GM06990 (cell line): ENCODE results near the gene SMIM38.

Source experiments
- DNase-seq: peaks from one replicate; pipeline ENCODE4 v3.0.0-alpha.2; 2011; ENCODE audit not compliant: insufficient read length; ENCODE audit errors: extremely low read depth
- H3K27me3 ChIP-seq: replicated peaks from 2 replicates; pipeline ENCODE4 v1.6.0; 2011; ENCODE audit warnings: low read length; ENCODE audit not compliant: control insufficient read depth, insufficient read depth
- H3K36me3 ChIP-seq: 2 replicates; pipeline ENCODE4 v1.5.1; 2011; ENCODE audit warnings: low read length; ENCODE audit not compliant: control insufficient read depth, insufficient read depth
- H3K4me3 ChIP-seq: replicated peaks from 2 replicates; pipeline ENCODE4 v1.5.1; 2011; ENCODE audit warnings: low read depth, mild to moderate bottlenecking, control low read depth, low read length
- TF ChIP-seq, protein P1 (sequence below): IDR thresholded peaks from 2 replicates; pipeline ENCODE4 v1.5.1; 2011; ENCODE audit warnings: low read length, control low read depth, mild to moderate bottlenecking, inconsistent platforms; ENCODE audit not compliant: insufficient read depth, poor library complexity, severe bottlenecking

The SMIM38 gene

DNA sequence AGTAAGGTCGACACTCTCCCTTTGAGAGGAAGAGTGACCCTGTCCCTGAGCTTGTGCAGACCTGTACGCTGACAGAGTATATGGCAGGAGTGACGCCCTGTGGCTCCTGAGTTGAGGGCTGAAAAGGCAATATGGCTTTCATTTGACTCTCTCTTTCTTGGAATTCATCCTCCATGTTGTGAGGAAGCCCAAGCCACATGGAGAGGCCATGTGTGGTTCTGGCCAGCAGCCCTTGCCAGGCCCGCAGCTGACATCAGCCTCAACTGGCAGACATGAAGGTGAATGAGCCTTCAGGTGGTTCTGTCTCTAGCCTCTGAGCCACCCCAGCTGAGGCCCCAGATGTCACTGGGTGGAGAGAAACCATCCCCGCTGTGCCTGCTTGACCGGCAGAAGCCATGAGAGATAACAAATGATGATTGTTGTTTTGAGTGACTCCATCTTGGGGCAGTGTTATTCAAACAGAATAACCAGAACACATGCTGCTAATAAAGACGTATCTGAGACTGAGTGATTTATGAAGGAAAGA, 31.9 kb downstream of the SMIM38 start:
- Histone ChIP-seq H3K4me3 (no peak overlapping the region), H3K36me3 (no peaks in the 10 kb centered on the region), H3K27me3 (no peaks in the 10 kb centered on the region)
- no peak for DNase-seq
- TF ChIP-seq, protein P1, sequence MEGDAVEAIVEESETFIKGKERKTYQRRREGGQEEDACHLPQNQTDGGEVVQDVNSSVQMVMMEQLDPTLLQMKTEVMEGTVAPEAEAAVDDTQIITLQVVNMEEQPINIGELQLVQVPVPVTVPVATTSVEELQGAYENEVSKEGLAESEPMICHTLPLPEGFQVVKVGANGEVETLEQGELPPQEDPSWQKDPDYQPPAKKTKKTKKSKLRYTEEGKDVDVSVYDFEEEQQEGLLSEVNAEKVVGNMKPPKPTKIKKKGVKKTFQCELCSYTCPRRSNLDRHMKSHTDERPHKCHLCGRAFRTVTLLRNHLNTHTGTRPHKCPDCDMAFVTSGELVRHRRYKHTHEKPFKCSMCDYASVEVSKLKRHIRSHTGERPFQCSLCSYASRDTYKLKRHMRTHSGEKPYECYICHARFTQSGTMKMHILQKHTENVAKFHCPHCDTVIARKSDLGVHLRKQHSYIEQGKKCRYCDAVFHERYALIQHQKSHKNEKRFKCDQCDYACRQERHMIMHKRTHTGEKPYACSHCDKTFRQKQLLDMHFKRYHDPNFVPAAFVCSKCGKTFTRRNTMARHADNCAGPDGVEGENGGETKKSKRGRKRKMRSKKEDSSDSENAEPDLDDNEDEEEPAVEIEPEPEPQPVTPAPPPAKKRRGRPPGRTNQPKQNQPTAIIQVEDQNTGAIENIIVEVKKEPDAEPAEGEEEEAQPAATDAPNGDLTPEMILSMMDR = no peak

DNA sequence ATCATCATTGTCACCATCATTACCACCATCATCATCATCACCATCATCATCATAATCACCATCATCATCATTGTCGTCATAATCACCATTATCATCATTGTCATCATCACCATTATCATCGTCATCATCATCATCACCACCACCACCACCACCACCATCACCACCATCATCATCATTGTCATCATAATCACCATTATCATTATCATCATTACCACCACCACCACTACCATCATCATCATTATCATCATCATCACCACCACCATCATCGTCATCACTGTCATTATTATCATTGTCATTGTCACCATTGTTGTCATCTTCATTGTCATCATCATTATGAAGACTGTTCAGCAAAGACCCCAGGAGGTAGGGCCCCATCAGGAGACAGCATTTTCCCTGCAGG, 33.3 kb downstream of the SMIM38 start:
- H3K36me3 ChIP-seq = no peaks in the 10 kb centered on the region
- TF ChIP-seq, protein P1 = no peak
- DNase-seq = no peak
- no peak overlapping the region for H3K4me3 ChIP-seq
- H3K27me3 ChIP-seq = no peaks in the 10 kb centered on the region

DNA sequence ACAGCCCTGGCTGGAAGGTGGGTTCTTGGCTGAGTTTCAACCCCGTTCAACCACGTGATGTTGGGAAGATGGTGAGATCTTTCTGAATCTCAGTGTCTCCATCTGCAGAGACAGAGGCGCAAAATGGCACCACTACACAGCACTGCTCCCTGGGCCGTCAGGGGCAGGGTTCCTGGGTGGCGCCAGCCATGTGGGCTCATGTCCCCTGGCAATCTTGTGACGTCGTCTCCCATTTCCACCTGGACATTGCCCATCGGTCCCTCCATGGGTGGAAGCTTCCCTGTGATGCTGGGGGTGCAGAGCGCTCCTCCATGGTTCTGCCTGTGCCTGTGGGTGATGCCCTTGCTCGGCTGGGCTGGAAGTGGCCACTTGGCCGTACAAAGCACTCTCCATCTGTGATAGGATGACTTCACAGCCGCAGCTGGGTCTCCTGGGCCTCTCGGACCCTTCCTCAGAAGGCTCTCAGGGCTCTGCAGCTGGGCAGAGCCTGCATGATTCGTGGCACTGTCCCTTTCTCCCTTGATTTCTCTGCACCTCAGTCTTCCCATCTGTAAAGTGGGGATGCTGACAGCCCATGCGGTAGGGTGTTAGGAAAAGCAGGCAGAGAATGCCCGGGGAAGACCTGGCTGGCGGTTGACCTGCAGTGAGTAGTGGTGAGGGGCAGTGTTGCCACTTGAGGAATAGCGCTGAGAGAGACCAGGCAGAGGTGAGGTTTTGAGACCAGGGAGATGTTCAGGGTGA, 35.2 kb downstream of the SMIM38 start:
- Histone ChIP-seq H3K36me3 (no peaks in the 10 kb centered on the region), H3K27me3 (no peaks in the 10 kb centered on the region), H3K4me3 (no peak overlapping the region)
- TF ChIP-seq, protein P1 = no peak
- no peak for DNase-seq

DNA sequence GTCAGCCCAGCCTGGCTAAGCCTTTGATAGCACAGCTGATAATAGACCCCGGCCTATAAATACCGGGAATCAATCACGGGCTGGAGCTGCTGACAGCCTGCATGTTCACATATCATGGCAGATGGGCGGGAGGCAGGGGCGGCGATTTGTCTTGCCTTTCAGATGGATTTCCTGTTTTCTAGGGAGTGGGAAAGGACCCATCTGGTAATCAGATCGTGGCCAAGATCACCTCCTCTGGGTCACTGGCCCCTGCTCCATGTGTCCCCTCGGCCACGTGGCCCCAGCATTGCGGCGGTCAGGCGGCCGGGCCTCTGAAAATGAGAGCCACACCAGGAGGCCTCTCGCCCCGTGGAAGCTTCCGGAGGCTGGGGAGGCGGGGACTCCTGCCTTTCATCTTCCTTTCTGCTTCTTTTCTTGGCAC, 36.6 kb downstream of the SMIM38 start:
- H3K36me3 ChIP-seq = no peaks in the 10 kb centered on the region
- no peak overlapping the region for H3K4me3 ChIP-seq
- no peak for DNase-seq
- TF ChIP-seq, protein P1 = no peak
- no peaks in the 10 kb centered on the region for H3K27me3 ChIP-seq

DNA sequence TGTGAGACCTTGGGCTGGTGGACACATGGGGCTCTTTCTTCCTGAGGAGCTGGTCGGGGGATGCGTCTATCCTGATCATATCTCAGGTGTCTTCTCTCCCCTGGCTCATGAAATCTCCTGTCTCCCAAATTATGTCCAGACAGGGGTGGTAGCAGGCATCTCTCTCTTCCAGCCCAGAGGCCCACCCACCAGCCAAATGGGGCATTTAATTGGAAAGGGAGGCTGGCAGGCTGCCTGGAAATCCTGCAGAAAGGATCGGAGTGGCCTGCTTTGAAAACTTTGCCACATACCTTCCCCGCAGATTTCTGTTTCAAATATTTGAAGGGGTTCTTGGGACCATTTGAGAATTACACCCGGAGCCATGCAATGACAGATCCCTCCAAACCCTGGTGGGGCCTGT, 37.4 kb downstream of the SMIM38 start:
- no peak overlapping the region for H3K4me3 ChIP-seq
- TF ChIP-seq, protein P1 = no peak
- H3K36me3 ChIP-seq = no peaks in the 10 kb centered on the region
- DNase-seq = no peak
- H3K27me3 ChIP-seq = no peaks in the 10 kb centered on the region

DNA sequence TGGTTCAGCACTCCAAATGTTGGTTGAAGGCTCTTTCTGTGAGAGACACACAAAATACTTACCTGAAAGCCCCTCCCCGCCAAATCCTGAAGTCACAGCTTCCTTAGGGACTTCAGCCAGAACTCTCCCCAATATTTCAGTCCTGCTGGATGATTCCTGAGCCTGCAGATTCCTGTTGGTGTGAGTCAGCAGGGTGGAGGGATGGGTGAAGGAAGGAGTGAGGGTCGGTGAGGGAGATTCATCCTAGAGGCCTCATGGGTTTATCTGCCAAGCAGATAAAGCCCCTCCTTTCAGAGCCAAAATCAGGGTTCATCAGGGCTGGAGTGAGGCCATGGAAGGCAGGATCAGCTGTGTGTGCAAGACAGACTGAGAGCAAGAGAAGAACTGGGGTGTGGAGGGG, 37.9 kb downstream of the SMIM38 start:
- DNase-seq = no peak
- Histone ChIP-seq H3K27me3 (no peaks in the 10 kb centered on the region), H3K4me3 (no peak overlapping the region), H3K36me3 (no peaks in the 10 kb centered on the region)
- TF ChIP-seq, protein P1 = no peak
